CD4-positive, alpha-beta T cell treated with Interleukin-21 for 1 hour (primary cell): ENCODE results near the gene ARFGEF3.

Source experiments
- DNase-seq: peaks from one replicate; pipeline ENCODE4 v3.0.0-alpha.2; 2020

The ARFGEF3 gene

DNA sequence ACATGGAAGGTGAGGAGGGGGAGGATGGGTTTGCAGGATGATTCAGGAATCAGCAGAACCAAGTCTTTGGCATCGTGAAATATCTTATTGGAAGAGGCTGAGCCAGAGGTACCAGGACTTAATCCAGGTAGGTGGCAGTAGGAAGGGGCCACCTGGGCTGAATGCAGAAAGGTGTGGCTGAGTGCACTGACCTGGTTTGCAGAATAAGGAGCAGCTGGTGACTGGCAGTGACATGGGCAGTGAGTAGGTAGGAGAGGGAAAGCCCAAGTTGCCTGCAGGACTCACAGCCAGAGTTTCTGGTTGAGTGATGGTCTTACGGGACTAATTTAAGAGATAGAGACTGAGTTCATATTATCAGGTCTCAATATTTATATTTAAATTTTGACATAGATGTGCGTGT, 57.7 kb downstream of the ARFGEF3 start:
- DNase-seq, result no peak

DNA sequence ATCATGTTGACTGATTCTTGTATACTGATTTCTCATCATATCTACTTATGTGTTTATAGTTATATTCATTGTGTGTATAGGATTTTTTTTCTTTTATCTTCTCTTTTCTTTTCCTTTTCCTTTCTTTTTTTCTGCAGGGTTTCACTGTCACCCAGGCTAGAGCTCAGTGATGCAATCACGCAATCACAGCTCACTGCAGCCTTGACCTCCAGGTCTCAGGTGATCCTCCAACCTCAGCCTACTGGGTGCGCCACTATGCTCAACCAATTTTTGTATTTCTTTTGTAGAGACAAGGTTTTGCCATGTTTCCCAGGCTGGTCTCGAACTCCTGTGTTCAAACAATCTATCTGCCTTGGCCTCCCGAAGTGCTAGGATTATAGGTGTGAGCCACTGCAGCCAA, 58.2 kb downstream of the ARFGEF3 start:
- no peak for DNase-seq

GRCh38 chr6:138222901-138223546, 61.3 kb downstream of the ARFGEF3 start:
- no peak for DNase-seq

- no peak for DNase-seq
Measured at GRCh38 chr6:138225953-138226352, 64.2 kb downstream of the ARFGEF3 start.

- DNase-seq, result no peak
Measured at GRCh38 chr6:138226700-138227315, 65.1 kb downstream of the ARFGEF3 start.

- no peak for DNase-seq
Measured at GRCh38 chr6:138227316-138227781, 65.6 kb downstream of the ARFGEF3 start.

DNA sequence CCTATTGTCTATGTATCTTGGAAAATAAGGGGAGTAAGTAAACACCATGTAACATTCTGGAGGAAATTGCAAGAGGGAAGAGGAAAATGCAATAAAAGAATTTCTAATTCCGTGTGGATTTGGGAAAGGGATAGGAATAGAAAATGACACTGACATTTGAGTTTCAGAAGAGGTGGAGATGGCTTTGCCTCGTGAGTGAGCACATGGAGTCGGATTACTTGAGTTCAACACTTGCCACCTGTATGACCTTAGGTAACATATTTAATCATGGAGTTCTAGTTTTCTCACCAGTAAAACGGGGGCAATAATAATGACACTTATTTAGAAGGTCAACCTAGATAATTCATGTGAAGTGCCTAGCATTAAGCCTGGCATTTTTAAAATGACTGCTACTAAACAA, 67.3 kb downstream of the ARFGEF3 start:
- DNase-seq, result no peak

DNA sequence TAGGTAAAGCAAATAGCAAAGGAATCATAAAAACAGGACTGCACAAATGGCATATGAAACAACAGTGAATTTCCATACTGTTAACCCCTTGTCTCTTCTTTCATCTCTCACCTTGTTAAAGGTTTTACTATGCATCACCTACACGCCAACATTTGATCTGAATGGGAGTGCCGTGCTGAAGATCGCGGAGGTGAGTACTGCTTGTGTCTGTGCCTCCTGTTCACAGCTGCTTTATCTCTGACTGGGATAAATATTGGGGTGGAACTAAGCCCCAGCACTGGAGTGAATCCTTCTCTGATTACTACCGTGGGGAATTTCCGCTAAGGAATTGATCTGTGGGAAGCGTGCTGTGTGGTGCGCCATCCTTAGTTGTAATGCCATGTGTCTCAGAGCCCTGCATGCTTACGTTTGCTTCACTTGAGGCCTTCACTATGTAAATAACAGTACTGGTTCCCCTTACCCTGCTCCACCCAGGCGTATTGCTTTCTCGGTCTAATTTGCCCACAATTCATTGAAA, 68.0 kb downstream of the ARFGEF3 start:
- DNase-seq, result no peak

DNA sequence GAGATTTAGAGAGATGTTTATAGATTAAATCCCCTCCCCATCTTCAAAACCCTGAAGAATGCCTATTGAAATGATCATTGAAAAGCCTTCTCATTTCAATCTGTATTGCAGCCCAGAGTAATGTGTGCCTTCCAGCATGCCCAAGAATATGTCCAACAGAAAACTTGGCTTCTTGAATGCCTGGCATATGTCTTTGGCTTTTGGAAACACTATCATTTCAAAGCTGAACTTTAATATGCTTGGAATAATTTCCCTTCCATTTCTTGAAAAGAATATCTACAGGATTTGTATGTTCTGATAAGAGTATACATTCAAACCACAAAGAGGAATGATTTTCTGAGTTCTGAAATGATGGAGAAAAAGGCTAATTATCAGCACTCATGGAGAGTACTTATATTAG, 68.5 kb downstream of the ARFGEF3 start:
- DNase-seq, result no peak

- no peak for DNase-seq
Measured at GRCh38 chr6:138230759-138231380, 69.1 kb downstream of the ARFGEF3 start.

- no peak for DNase-seq
Measured at GRCh38 chr6:138231381-138231886, 69.7 kb downstream of the ARFGEF3 start.

GRCh38 chr6:138234363-138234762, 72.6 kb downstream of the ARFGEF3 start:
- no peak for DNase-seq

GRCh38 chr6:138235205-138235604, 73.5 kb downstream of the ARFGEF3 start:
- DNase-seq, result no peak

DNA sequence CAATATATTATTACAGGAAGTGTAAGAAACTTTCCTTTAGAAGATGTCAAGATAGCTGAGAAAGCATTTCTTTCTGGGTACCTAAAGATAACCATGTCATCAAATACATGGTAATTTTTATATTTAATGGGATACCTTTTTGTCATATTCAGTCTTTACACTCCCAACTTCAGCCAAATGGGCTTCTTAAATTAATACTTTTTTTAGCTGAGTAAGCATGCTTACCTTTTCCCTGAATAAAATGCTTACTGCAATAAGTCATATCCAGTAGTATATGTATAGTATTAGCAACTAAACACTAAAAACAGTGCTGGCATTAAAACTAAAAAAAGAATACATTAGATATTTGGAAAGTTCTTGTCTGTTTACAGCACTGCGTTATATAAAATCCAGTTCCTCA, 74.0 kb downstream of the ARFGEF3 start:
- DNase-seq, result no peak

- no peak for DNase-seq
Measured at GRCh38 chr6:138237463-138237862, 75.7 kb downstream of the ARFGEF3 start.

DNA sequence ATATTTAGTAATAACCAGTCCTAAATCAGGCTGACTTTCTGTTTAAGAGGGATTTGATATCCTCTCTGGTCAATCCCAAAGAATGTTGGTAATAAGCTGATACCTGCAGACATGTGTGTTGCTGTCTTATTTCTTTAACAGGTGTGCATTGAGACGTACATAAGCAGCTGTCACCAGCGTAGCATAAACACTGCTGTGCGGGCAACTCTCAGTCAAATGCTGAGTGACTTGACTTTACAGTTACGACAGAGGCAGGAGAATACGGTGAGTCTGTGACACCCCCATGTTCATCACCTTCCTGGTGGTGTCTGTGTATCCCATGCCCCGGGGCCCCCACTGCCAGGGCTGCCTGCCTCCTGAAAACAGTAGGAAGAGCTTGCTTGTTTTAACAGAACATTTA, 76.6 kb downstream of the ARFGEF3 start:
- DNase-seq, result no peak

DNA sequence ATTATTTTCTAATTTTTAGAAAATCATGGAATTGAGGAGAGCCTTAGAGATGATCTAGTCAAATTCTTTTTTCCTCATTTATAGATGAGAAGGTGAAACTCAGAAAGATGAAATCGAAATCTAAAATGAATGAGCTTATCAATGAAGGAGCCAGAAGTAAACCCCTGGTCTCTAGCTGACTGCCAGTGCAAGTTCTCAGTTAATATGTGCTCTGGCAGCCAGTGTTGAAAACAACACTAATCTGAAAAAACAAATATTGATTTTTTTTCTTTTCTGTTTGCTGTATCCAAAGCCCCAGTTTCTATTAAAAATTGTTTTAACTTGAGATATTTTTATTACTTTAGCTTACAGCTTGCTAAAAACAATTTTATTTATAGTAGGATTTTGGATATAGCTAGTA, 78.0 kb downstream of the ARFGEF3 start:
- DNase-seq, result no peak

- no peak for DNase-seq
Measured at GRCh38 chr6:138240476-138241245, 78.9 kb downstream of the ARFGEF3 start.

DNA sequence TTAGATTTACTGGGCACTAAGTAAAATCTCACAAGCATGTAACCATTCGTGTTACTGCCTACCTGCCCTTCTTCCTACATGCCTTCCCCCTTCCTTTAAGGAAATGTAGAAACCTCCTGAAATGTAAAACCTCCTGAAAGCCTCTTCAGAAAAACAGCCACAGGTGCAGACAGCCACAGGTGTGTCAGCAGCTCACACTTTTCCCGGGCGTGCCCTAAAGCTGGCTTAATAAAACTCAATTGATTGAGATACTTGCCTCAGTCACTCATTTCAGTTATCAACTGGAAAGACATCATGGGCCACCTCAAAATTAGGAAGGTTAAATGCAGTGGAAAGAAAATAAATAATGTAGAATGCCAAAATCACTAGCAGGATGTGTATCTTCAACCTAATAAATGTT, 79.6 kb downstream of the ARFGEF3 start:
- no peak for DNase-seq

DNA sequence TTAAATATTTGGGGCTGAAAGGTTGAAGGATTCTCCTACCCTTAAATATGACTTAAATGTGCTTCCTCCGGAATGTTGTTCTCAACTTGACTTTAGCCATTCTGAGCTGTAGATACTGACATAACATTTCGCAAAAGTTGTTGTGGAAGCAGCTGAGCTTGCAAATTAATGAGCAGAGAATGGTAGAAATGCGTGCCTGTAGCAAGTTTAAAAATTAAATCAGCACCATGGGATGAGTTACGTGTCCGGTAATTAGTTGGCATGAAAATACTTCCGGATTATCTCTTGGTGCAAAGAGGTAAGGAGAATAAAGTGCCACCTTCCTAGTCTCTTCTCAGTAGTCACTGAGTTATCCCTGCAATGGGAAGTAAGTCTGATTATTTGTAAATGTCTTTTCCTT, 80.2 kb downstream of the ARFGEF3 start:
- DNase-seq, result no peak

- DNase-seq, result no peak
Measured at GRCh38 chr6:138242987-138243592, 81.4 kb downstream of the ARFGEF3 start.

- DNase-seq, result no peak
Measured at GRCh38 chr6:138245751-138246150, 84.0 kb downstream of the ARFGEF3 start.
